ENCODE data around the gene HERC2.

HERC2 gene

GRCh38 chr15:28273468-28273867 lies 48.5 kb downstream of the HERC2 start:
- Histone ChIP-seq H3K9me3 (ENCODE audit: insufficient read depth, low read length) (no peaks in the 10 kb centered on the region), H3K9me2 (replicated peaks; ENCODE audit: insufficient read depth, low read length) (no peaks in the 10 kb centered on the region), H3K9ac (ENCODE audit: low read length) (no peak overlapping the region), H3K36me3 (ENCODE audit: low read length) (no peaks in the 10 kb centered on the region), H3K79me2 (ENCODE audit: insufficient read depth, low read length) (no peaks in the 10 kb centered on the region), H3K27me3 (ENCODE audit: low read length) (no peaks in the 10 kb centered on the region), H2AFZ (ENCODE audit: low read depth, low read length, severe bottlenecking) (no peak overlapping the region), H4K20me1 (ENCODE audit: low read depth, low read length) (no peaks in the 10 kb centered on the region), H3K4me2 (ENCODE audit: low read depth, low read length, poor library complexity, severe bottlenecking) (no peak overlapping the region), H3F3A (ENCODE audit: insufficient read depth) (no peaks in the 10 kb centered on the region), H3K4me3 (ENCODE audit: insufficient read depth, low read length, poor library complexity, severe bottlenecking) (no peak overlapping the region), H3K27ac (ENCODE audit: low read depth, low read length) (no peak overlapping the region)
- TF ChIP-seq CTCF (IDR thresholded peaks at IDR 0.05; ENCODE audit: insufficient read depth, low read length, poor library complexity, severe bottlenecking), result no peak
- no peak for TF ChIP-seq EZH2phosphoT487 (conservative IDR thresholded peaks at IDR 0.05; ENCODE audit: low read length)

DNA sequence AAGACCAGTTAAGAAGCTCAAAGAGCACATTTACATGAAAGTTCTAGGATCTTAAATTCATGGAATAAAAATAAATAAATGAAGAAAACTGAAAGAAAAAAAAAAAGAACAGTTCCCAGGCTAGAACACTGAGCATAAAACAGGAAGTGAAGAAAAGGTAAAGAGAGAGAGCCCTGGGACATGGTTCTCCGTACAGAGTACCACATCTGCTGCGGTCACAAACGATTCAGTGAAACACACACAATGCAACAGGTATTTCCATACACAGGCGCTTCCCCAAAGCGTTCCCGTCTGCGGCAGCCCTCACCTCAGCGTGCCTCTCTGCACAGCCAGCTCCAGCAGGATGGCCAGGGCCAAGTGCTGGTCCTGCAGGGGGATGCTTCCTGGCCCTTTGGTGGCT lies 49.4 kb downstream of the HERC2 start:
- Histone ChIP-seq H3K27me3 (ENCODE audit: low read length) (no peaks in the 10 kb centered on the region), H3K79me2 (ENCODE audit: insufficient read depth, low read length) (no peaks in the 10 kb centered on the region), H3F3A (ENCODE audit: insufficient read depth) (no peaks in the 10 kb centered on the region), H3K9me3 (ENCODE audit: insufficient read depth, low read length) (no peaks in the 10 kb centered on the region), H4K20me1 (ENCODE audit: low read depth, low read length) (no peaks in the 10 kb centered on the region), H2AFZ (ENCODE audit: low read depth, low read length, severe bottlenecking) (no peak overlapping the region), H3K36me3 (ENCODE audit: low read length) (no peaks in the 10 kb centered on the region), H3K9ac (ENCODE audit: low read length) (no peak overlapping the region), H3K27ac (ENCODE audit: low read depth, low read length) (no peak overlapping the region), H3K4me2 (ENCODE audit: low read depth, low read length, poor library complexity, severe bottlenecking) (no peak overlapping the region), H3K4me3 (ENCODE audit: insufficient read depth, low read length, poor library complexity, severe bottlenecking) (no peak overlapping the region), H3K9me2 (replicated peaks; ENCODE audit: insufficient read depth, low read length) (no peaks in the 10 kb centered on the region)
- TF ChIP-seq CTCF (IDR thresholded peaks at IDR 0.05; ENCODE audit: insufficient read depth, low read length, poor library complexity, severe bottlenecking) (no peak), EZH2phosphoT487 (conservative IDR thresholded peaks at IDR 0.05; ENCODE audit: low read length) (no peak)

DNA sequence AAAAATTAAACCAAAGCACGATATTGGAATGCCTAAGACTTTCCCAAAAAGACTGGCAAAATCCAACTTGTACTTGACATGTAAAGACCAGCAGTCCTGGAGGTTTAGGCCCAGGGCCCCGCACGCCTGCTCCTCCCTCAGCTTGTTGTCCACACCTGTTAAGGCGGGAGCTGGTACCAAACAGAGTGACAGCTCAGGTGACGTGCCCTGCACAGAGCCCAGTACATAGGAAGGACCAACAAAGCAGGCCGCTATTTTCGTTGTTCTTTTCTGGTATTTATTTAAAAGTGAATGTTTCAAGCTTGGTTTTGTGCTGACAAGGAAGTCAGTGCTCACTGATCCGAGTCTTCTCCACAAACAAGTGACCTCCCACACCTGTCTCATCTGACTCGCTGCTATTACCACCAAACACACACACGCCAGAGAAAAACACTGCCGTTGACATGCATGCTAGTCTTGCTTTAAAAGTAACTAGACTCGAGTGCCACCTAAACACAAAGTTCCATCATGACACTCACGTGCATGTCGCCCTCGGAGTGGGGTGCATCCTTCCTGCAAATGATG lies 50.2 kb downstream of the HERC2 start:
- Histone ChIP-seq H3K4me3 (ENCODE audit: insufficient read depth, low read length, poor library complexity, severe bottlenecking) (no peak overlapping the region), H3F3A (ENCODE audit: insufficient read depth) (no peaks in the 10 kb centered on the region), H3K27me3 (ENCODE audit: low read length) (no peaks in the 10 kb centered on the region), H3K36me3 (ENCODE audit: low read length) (no peaks in the 10 kb centered on the region), H3K9me3 (ENCODE audit: insufficient read depth, low read length) (no peaks in the 10 kb centered on the region), H3K9me2 (replicated peaks; ENCODE audit: insufficient read depth, low read length) (no peaks in the 10 kb centered on the region), H3K27ac (ENCODE audit: low read depth, low read length) (no peak overlapping the region), H3K9ac (ENCODE audit: low read length) (no peak overlapping the region), H3K79me2 (ENCODE audit: insufficient read depth, low read length) (no peaks in the 10 kb centered on the region), H3K4me2 (ENCODE audit: low read depth, low read length, poor library complexity, severe bottlenecking) (no peak overlapping the region), H2AFZ (ENCODE audit: low read depth, low read length, severe bottlenecking) (no peak overlapping the region), H4K20me1 (ENCODE audit: low read depth, low read length) (no peaks in the 10 kb centered on the region)
- no peak for TF ChIP-seq EZH2phosphoT487 (conservative IDR thresholded peaks at IDR 0.05; ENCODE audit: low read length)
- no peak for TF ChIP-seq CTCF (IDR thresholded peaks at IDR 0.05; ENCODE audit: insufficient read depth, low read length, poor library complexity, severe bottlenecking)
